Osteocyte (in vitro differentiated cells): ENCODE measurements around the gene PRSS8. TPM values are rescaled to one million over a fixed set of nuclear protein-coding genes. Genes with fewer than 3 reads are reported as not detected.
"Not testable (repeated sequence)": the region's sequence is repeated elsewhere in the genome, so short reads cannot be mapped to it uniquely, and the experiment has no call there.

Source experiments
- DNase-seq: peaks from one replicate; pipeline ENCODE4 v3.0.0; 2021; ENCODE audit warnings: mixed read lengths; ENCODE audit not compliant: unreplicated experiment; ENCODE audit errors: extremely low spot score
- H3K27ac Mint-ChIP-seq: one replicate; pipeline ENCODE4 v1.8.0; 2021; ENCODE audit warnings: mild to moderate bottlenecking, mixed read lengths; ENCODE audit not compliant: unreplicated experiment
- H3K27me3 Mint-ChIP-seq: one replicate; pipeline ENCODE4 v1.8.0; 2021; ENCODE audit warnings: mixed read lengths; ENCODE audit not compliant: unreplicated experiment
- H3K36me3 Mint-ChIP-seq: one replicate; pipeline ENCODE4 v1.8.0; 2021; ENCODE audit warnings: mixed read lengths; ENCODE audit not compliant: unreplicated experiment
- H3K4me1 Mint-ChIP-seq: one replicate; pipeline ENCODE4 v1.8.0; 2021; ENCODE audit warnings: mixed read lengths; ENCODE audit not compliant: unreplicated experiment
- H3K4me3 Mint-ChIP-seq: one replicate; pipeline ENCODE4 v1.8.0; 2021; ENCODE audit warnings: mild to moderate bottlenecking, moderate library complexity, mixed read lengths; ENCODE audit not compliant: unreplicated experiment
- H3K9me3 Mint-ChIP-seq: one replicate; pipeline ENCODE4 v1.8.0; 2021; ENCODE audit warnings: mixed read lengths; ENCODE audit not compliant: unreplicated experiment
- CTCF ChIP-seq: fragments of 200-600 bp; sonication (generic); IDR thresholded peaks from 2 replicates; pipeline ENCODE4 v1.5.0; 2021; ENCODE audit warnings: antibody characterized with exemption, mild to moderate bottlenecking, moderate library complexity
- total RNA-seq: library from RNA; stranded (reverse); gene quantifications from 2 replicates; pipeline ENCODE4 v1.2.1, GENCODE V29; 2021

PRSS8 gene
- total RNA-seq, 1 donor from 2014 or later: not detected

GRCh38 chr16:31181102-31181830 lies 45.7 kb upstream of the PRSS8 start:
- DNase-seq: no peak
- Mint-ChIP-seq H3K27ac (peak overlapping the region; percentile 100), H3K4me3 (peak overlapping the region; percentile 95), H3K36me3 (peaks cover 33% of the 10 kb centered on the region), H3K9me3 (no peaks in the 10 kb centered on the region), H3K4me1 (peaks cover 47% of the 10 kb centered on the region), H3K27me3 (no peaks in the 10 kb centered on the region)
- TF ChIP-seq CTCF: no peak

GRCh38 chr16:31179747-31180459 lies 44.4 kb upstream of the PRSS8 start, which contains the start of gene FUS:
FUS (plus strand) TSS chr16:31180139; CDS start chr16:31180215, 76 bp downstream.
- peak within 1 kb of the TSS; percentile 95 for H3K4me3 Mint-ChIP-seq
- peaks cover 43% of the 10 kb centered on the region for H3K4me1 Mint-ChIP-seq
- no peak for TF ChIP-seq CTCF
- H3K27me3 Mint-ChIP-seq: no peaks in the 10 kb centered on the region
- no peaks in the 10 kb centered on the region for H3K9me3 Mint-ChIP-seq
- peak; percentile 96 for DNase-seq
- H3K36me3 Mint-ChIP-seq: peaks cover 21% of the 10 kb centered on the region
- H3K27ac Mint-ChIP-seq: peak within 1 kb of the TSS; percentile 100

DNA sequence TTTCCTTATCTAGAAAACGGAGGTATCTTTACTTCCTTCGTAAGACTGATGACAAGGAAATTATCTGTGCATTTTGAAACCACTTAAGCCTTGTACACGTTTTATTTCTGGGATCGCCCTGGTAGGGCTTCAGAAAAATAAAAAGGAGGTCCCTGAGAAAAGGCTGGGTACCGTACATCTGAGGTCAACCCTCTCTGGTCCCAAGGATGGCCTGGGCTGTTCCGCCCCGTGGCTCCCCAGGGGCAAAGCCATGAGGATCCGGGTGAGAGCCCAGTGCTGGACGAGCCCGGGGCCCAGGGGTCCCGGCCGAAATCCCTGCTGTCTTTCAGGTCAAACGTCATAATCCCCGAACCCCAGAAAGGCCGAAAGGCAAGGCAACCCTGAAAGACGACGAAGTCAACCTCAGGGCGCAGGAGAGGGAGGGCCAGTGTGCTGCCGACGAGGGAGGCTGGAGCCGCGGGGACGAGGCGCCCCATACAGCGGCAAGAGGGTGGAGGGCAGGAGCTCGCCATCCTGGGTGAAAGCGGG lies 43.8 kb upstream of the PRSS8 start:
- Mint-ChIP-seq H3K4me1 (peaks cover 40% of the 10 kb centered on the region), H3K27me3 (no peaks in the 10 kb centered on the region), H3K27ac (peak overlapping the region; percentile 100), H3K4me3 (peak overlapping the region; percentile 95), H3K36me3 (peaks cover 18% of the 10 kb centered on the region), H3K9me3 (no peaks in the 10 kb centered on the region)
- no peak for TF ChIP-seq CTCF
- no peak for DNase-seq

DNA sequence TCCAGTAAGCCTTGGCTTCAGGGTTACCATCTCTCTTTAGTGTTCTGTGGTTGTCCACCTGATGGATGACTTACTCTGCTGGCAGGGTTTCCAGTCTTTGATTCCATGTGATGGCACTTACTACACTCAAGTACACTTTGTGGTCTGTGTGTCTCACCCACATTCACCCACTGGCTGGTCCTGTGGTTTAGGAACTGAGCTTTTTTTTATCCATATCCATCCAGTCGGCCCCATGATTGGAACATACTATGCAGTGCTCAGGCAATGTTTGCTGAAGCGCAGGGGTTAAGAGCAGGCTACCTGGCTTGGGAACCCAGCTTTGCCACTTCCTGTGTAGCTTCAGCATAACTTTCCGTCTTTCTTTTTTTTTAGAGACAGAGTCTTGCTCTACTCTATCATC lies 41.6 kb upstream of the PRSS8 start:
- no peak for TF ChIP-seq CTCF
- H3K27ac Mint-ChIP-seq: no peak overlapping the region
- H3K4me3 Mint-ChIP-seq: no peak overlapping the region
- H3K9me3 Mint-ChIP-seq: no peaks in the 10 kb centered on the region
- H3K4me1 Mint-ChIP-seq: peaks cover 20% of the 10 kb centered on the region
- no peak for DNase-seq
- H3K36me3 Mint-ChIP-seq: peaks cover 4% of the 10 kb centered on the region
- no peaks in the 10 kb centered on the region for H3K27me3 Mint-ChIP-seq

GRCh38 chr16:31170048-31170447 lies 34.5 kb upstream of the PRSS8 start:
- H3K27me3 Mint-ChIP-seq, H3K4me1 Mint-ChIP-seq, DNase-seq, H3K9me3 Mint-ChIP-seq, H3K4me3 Mint-ChIP-seq, H3K36me3 Mint-ChIP-seq: not testable (repeated sequence)
- H3K27ac Mint-ChIP-seq: peak overlapping the region; percentile 32
